Measurements from ENCODE around the gene PPIC.
A peak's percentile ranks its signal among the peaks of the same experiment; 100 is the strongest.

The PPIC gene

GRCh38 chr5:123012321-123012720, 24.2 kb downstream of the PPIC start:
- H3K4me3 ChIP-seq (ENCODE audit: low read depth, low read length): no peak overlapping the region
- no peak for DNase-seq (ENCODE audit: low read depth)

DNA sequence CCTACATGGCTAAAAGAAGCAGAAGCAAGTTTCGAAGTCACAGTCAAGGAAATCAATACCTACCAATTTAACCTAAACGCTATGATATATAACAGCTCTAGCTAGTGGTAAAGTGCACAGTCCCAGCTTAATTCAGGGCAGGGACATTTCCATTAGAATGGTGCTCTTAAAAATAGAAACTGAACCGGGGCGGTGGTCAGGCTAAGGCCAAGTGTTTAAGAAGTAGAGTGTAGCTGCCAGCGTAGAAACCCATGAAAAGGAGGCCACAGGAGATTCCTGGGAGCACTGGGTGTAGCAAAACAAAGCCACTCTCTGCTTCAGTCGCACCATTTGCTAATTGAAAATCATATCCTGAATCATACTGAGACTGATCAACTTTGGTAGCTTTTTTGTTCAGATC, 28.8 kb downstream of the PPIC start:
- no peak overlapping the region for H3K4me3 ChIP-seq (ENCODE audit: low read depth, low read length)
- no peak for DNase-seq (ENCODE audit: low read depth)
- TF ChIP-seq CTCF (IDR thresholded peaks at IDR 0.05; ENCODE audit: insufficient read depth, low read depth, low read length, missing control alignments): no peak

More at GRCh38 chr5:123012321-123012720, 24.2 kb downstream of the PPIC start:
- TF ChIP-seq CTCF (IDR thresholded peaks at IDR 0.05; ENCODE audit: insufficient read depth, low read depth, low read length, missing control alignments): no peak

DNA sequence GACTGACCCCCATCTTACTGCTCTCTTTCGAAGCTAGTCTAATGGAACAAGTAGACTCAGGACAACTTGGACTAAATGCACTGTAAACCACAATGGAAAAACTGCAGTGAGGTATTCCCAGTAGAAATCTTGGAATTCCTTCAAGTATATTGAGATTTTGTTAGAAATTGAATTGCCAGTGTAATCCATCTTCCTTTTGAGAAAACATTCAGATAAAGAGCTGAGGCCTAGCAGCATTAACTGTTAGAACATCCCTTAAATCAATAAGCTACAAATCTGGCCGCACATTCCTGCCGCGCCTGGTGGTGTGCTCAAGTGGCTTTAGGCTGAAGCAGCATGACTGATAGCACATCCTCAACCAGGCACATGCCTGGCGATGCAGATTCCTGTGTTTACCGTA, 29.3 kb downstream of the PPIC start:
- DNase-seq (ENCODE audit: low read depth): no peak
- no peak overlapping the region for H3K4me3 ChIP-seq (ENCODE audit: low read depth, low read length)
- TF ChIP-seq CTCF (IDR thresholded peaks at IDR 0.05; ENCODE audit: insufficient read depth, low read depth, low read length, missing control alignments): no peak

- no peak for TF ChIP-seq CTCF (IDR thresholded peaks at IDR 0.05; ENCODE audit: insufficient read depth, low read depth, low read length, missing control alignments)
- DNase-seq (ENCODE audit: low read depth): no peak
- no peak overlapping the region for H3K4me3 ChIP-seq (ENCODE audit: low read depth, low read length)
Observed at GRCh38 chr5:123001808-123002207, 34.7 kb downstream of the PPIC start.

DNA sequence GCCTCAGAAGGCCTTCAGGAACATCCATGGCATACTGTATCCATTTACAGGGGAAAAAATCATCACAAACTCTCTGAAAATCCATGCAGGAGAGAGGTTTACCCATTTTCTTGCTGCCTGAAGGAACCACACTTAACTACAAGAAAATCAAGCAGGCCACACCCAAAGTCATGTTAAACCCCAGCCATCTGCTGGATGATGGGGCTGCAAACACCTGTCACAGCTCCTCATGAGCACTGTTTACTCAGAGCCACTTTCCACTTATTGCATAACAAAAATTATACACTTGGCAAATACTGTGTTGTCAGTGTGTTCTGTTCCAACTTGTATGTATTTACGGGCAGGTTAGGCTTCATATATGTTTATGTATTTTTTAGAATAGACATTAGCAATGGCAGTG, 35.8 kb downstream of the PPIC start:
- H3K4me3 ChIP-seq (ENCODE audit: low read depth, low read length): no peak overlapping the region
- no peak for TF ChIP-seq CTCF (IDR thresholded peaks at IDR 0.05; ENCODE audit: insufficient read depth, low read depth, low read length, missing control alignments)
- DNase-seq (ENCODE audit: low read depth): no peak

DNA sequence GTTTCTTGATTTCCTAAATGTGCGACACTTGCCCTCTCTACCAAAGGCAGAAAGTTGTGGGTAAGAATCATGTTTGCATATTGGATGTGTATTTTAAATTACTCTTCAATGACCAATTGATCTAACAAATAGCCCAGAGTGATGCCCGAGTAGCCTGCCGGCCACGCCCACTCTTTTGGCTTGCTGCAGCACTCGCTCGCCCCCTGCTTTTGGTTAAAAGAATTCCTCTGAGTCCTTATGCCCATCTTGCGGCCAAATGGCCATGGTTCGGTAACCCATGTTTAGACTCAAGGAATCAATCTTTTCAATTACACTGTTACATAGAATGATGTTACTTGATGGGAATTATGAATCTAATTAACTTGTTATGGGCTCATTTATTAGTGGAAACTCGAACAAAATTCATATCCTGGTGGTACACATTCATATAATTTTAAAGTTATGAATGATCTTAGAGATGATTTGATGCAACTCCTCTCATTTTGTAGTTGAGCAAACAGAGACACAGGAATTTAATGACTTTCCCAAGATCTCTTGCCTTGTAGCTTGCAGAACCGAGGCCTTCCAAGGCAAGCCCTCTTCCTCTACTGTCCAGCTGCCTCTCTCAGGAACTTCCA, 36.5 kb downstream of the PPIC start:
- DNase-seq (ENCODE audit: low read depth): peak; percentile 74
- peak; percentile 58 for TF ChIP-seq CTCF (IDR thresholded peaks at IDR 0.05; ENCODE audit: insufficient read depth, low read depth, low read length, missing control alignments)
- no peak overlapping the region for H3K4me3 ChIP-seq (ENCODE audit: low read depth, low read length)

GRCh38 chr5:122997294-122997693, 39.2 kb downstream of the PPIC start:
- H3K4me3 ChIP-seq (ENCODE audit: low read depth, low read length): no peak overlapping the region
- DNase-seq (ENCODE audit: low read depth): no peak
- no peak for TF ChIP-seq CTCF (IDR thresholded peaks at IDR 0.05; ENCODE audit: insufficient read depth, low read depth, low read length, missing control alignments)
